SK-N-SH (cell line): ENCODE results near the gene GIT2. TPM values are rescaled to one million over a fixed set of nuclear protein-coding genes. Genes with fewer than 3 reads are reported as not detected.

Experiments
- CTCF ChIA-PET: fragments of 300-600, 350-600 bp; formaldehyde crosslinking; extraction: SDS; loops from one replicate; lab custom pipeline; 2021; lab: Yijun Ruan, JAX
- POLR2A ChIA-PET: fragments of 350-600 bp; sonication (Branson Sonifier 250); formaldehyde crosslinking; extraction: SDS; loops from one replicate; lab custom pipeline; 2020; ENCODE audit warnings: antibody characterized with exemption, inconsistent platforms; lab: Yijun Ruan, JAX
- DNase-seq: peaks from one replicate; pipeline ENCODE4 v3.0.0; 2012
- H2AFZ ChIP-seq: fragments of 200-600 bp; sonication (generic); 2 replicates; pipeline ENCODE4 v1.8.1; 2016; ENCODE audit warnings: antibody characterized with exemption, mild to moderate bottlenecking, low read depth
- H3F3A ChIP-seq: fragments of 200-600 bp; sonication (generic); replicated peaks from 2 replicates; pipeline ENCODE3; 2016; ENCODE audit warnings: antibody characterized with exemption, mild to moderate bottlenecking; ENCODE audit not compliant: insufficient read depth
- H3K27ac ChIP-seq, 2 experiments: fragments of 200-500 bp in 1 of 2; fragments of 200-600 bp in 1 of 2; sonication (Bioruptor generic) in 1 of 2; sonication (generic), shearing (Covaris generic) in 1 of 2; 2 replicates each; pipeline versions ENCODE4 v1.5.1 to v1.6.1; 2014 to 2016; ENCODE audit warnings: low read depth in 2 of 2, inconsistent platforms in 1 of 2, low read length in 1 of 2, mild to moderate bottlenecking in 1 of 2, mixed read lengths in 1 of 2
- H3K27me3 ChIP-seq: fragments of 200-600 bp; sonication (generic), shearing (Covaris generic); 2 replicates; pipeline ENCODE4 v1.6.1; 2016; ENCODE audit warnings: mixed run types; ENCODE audit not compliant: insufficient read depth
- H3K36me3 ChIP-seq, 2 experiments: fragments of 200-500 bp in 1 of 2; fragments of 200-600 bp in 1 of 2; sonication (Bioruptor generic) in 1 of 2; sonication (generic) in 1 of 2; replicated peaks in 1 of 2; 2 replicates each; pipeline versions ENCODE3 to v1.5.1; 2014 to 2016; ENCODE audit warnings: low read length in 1 of 2, mild to moderate bottlenecking in 1 of 2; ENCODE audit not compliant: insufficient read depth in 2 of 2, control insufficient read depth in 1 of 2
- H3K4me1 ChIP-seq, 2 experiments: fragments of 200-500 bp in 1 of 2; fragments of 200-600 bp in 1 of 2; sonication (Bioruptor generic) in 1 of 2; sonication (generic), shearing (Covaris generic) in 1 of 2; 2 replicates each; pipeline versions ENCODE4 v1.5.1 to v1.6.1; 2014 to 2016; ENCODE audit warnings: low read depth in 1 of 2, low read length in 1 of 2, mixed run types in 1 of 2; ENCODE audit not compliant: insufficient read depth in 2 of 2, control insufficient read depth in 1 of 2
- H3K4me2 ChIP-seq: fragments of 200-600 bp; sonication (generic), shearing (Covaris generic); 2 replicates; pipeline ENCODE4 v1.6.1; 2017; ENCODE audit warnings: mixed run types
- H3K4me3 ChIP-seq, 2 experiments: fragments of 200-500 bp in 1 of 2; fragments of 200-600 bp in 1 of 2; sonication (Bioruptor generic) in 1 of 2; sonication (generic), shearing (Covaris generic) in 1 of 2; 2 replicates each; pipeline versions ENCODE4 v1.5.1 to v1.8.1; 2014 to 2016; ENCODE audit warnings: low read depth in 2 of 2, inconsistent platforms in 1 of 2, low read length in 1 of 2, mild to moderate bottlenecking in 1 of 2, mixed read lengths in 1 of 2, moderate library complexity in 1 of 2
- H3K79me2 ChIP-seq: fragments of 200-600 bp; sonication (generic); 2 replicates; pipeline ENCODE4 v1.8.1; 2017; ENCODE audit warnings: mild to moderate bottlenecking; ENCODE audit not compliant: insufficient read depth
- H3K9ac ChIP-seq: fragments of 200-600 bp; sonication (generic); 2 replicates; pipeline ENCODE4 v1.6.1; 2017; ENCODE audit warnings: mixed run types
- H3K9me2 ChIP-seq: fragments of 200-600 bp; sonication (generic); 2 replicates; pipeline ENCODE4 v1.6.1; 2017; ENCODE audit warnings: mixed run types
- H3K9me3 ChIP-seq: fragments of 200-600 bp; sonication (generic); 2 replicates; pipeline ENCODE4 v1.6.1; 2017; ENCODE audit warnings: mixed run types, mild to moderate bottlenecking, moderate library complexity
- H4K20me1 ChIP-seq: fragments of 200-600 bp; sonication (generic); 2 replicates; pipeline ENCODE4 v1.6.1; 2017; ENCODE audit warnings: mild to moderate bottlenecking, mixed run types; ENCODE audit not compliant: insufficient read depth
- CHD2 ChIP-seq: fragments of 150-350 bp; IDR thresholded peaks from 2 replicates; pipeline ENCODE4 v1.6.1; 2018; ENCODE audit warnings: low read length; ENCODE audit not compliant: partially characterized antibody
- CTCF ChIP-seq: fragments of 200-600 bp; sonication (generic); IDR thresholded peaks from 2 replicates; pipeline ENCODE4 v1.6.1; 2017; ENCODE audit warnings: antibody characterized with exemption, mild to moderate bottlenecking, moderate library complexity
- EP300 ChIP-seq, 2 experiments: IDR thresholded peaks; 2 replicates each; pipeline versions ENCODE4 v1.4.0 to v1.6.1; 2012; ENCODE audit warnings: borderline replicate concordance in 1 of 2, low read depth in 1 of 2, low read length in 1 of 2
- FOXM1 ChIP-seq: IDR thresholded peaks from 2 replicates; pipeline ENCODE4 v1.4.0; 2012; ENCODE audit warnings: low read depth, mild to moderate bottlenecking
- GABPA ChIP-seq: IDR thresholded peaks from 2 replicates; pipeline ENCODE4 v1.4.0; 2012; ENCODE audit warnings: low read depth, mild to moderate bottlenecking
- GATA2 ChIP-seq: sonication (generic); formaldehyde crosslinking; IDR thresholded peaks from 2 replicates; pipeline ENCODE4 v1.5.0; 2020; ENCODE audit warnings: mild to moderate bottlenecking, missing genetic modification reagents
- IRF3 ChIP-seq: fragments of 150-350 bp; IDR thresholded peaks from 2 replicates; pipeline ENCODE4 v1.6.1; 2016; ENCODE audit warnings: mild to moderate bottlenecking, low read depth, low read length
- MAX ChIP-seq: IDR thresholded peaks from 2 replicates; pipeline ENCODE4 v1.4.0; 2012; ENCODE audit warnings: low read depth
- MXI1 ChIP-seq: IDR thresholded peaks from 2 replicates; pipeline ENCODE4 v1.6.1; 2012; ENCODE audit warnings: mild to moderate bottlenecking, low read depth, low read length, improper control_type of control experiment
- NFIC ChIP-seq: IDR thresholded peaks from 2 replicates; pipeline ENCODE4 v1.4.0; 2012; ENCODE audit warnings: borderline replicate concordance
- PBX3 ChIP-seq: IDR thresholded peaks from 2 replicates; pipeline ENCODE4; 2012
- RCOR1 ChIP-seq: fragments of 150-350 bp; IDR thresholded peaks from 2 replicates; pipeline ENCODE4 v1.6.1; 2017; ENCODE audit warnings: antibody characterized with exemption, low read length
- TAF1 ChIP-seq: IDR thresholded peaks from 2 replicates; pipeline ENCODE4 v1.6.1; 2012; ENCODE audit warnings: low read depth, mild to moderate bottlenecking, low read length, moderate library complexity, borderline replicate concordance
- TEAD4 ChIP-seq: IDR thresholded peaks from 2 replicates; pipeline ENCODE4 v1.4.0; 2012; ENCODE audit warnings: mild to moderate bottlenecking, borderline replicate concordance; ENCODE audit not compliant: insufficient read depth
- ZBTB33 ChIP-seq: IDR thresholded peaks from 2 replicates; pipeline ENCODE4 v1.4.0; 2012; ENCODE audit warnings: low read depth, borderline replicate concordance
- WGBS: methylation state at CpG from one replicate; pipeline ENCODE4 v1.1.6; 2017; ENCODE audit warnings: low lambda C conversion rate; 5-methylcytosine and 5-hydroxymethylcytosine counted together
- polyA plus RNA-seq, 3 experiments: library from polyadenylated mRNA; depleted of rRNA; stranded (reverse); fragments of >200 nt; gene quantifications; 2 replicates each; pipeline ENCODE4 v1.2.3, GENCODE V29; 2012

Gene GIT2
- polyA plus RNA-seq, 1 of the 3 experiments (the other 2 are of a cell fraction) = 21.2 TPM

GRCh38 chr12:110012659-110013058 is 16.5 kb upstream of the GIT2 start:
- ChIA-PET CTCF (interaction anchor here (0.7 to 1.2 kb wide), 3 partner anchors 8 to 159 kb away, joined by 3 to 4 read pairs (median 3); no protein-coding TSS in a partner anchor), POLR2A (no interaction called here)
- WGBS = 98% methylated on average over 4 of the region's 4 CpGs
- H3K4me3 ChIP-seq = no peak overlapping the region
- no peak overlapping the region for H3K4me2 ChIP-seq
- H3K9me2 ChIP-seq = no peaks in the 10 kb centered on the region
- H3F3A ChIP-seq = peaks cover 3% of the 10 kb centered on the region
- no peak overlapping the region for H3K27ac ChIP-seq
- DNase-seq = no peak
- H3K4me1 ChIP-seq = no peaks in the 10 kb centered on the region
- TF ChIP-seq PBX3 (no peak), CHD2 (no peak), ZBTB33 (no peak), EP300 (IDR thresholded peaks at IDR 0.05; ENCODE audit: borderline replicate concordance in 1 of 2, low read depth in 1 of 2, low read length in 1 of 2) (no peak), GATA2 (no peak), RCOR1 (no peak), NFIC (no peak), MAX (no peak)
- TF ChIP-seq, all 33 proteins: peak for 0
- H3K9me3 ChIP-seq = no peaks in the 10 kb centered on the region
- no peak overlapping the region for H3K9ac ChIP-seq
- H3K79me2 ChIP-seq = peaks cover 48% of the 10 kb centered on the region
- H2AFZ ChIP-seq = no peak overlapping the region
- peaks cover 12 to 22% of the 10 kb centered on the region in 2 experiments for H3K36me3 ChIP-seq
- H3K27me3 ChIP-seq = no peaks in the 10 kb centered on the region
- no peaks in the 10 kb centered on the region; the same call in 1 of the 2 replicates for H4K20me1 ChIP-seq

- Histone ChIP-seq H3K4me1 (no peaks in the 10 kb centered on the region), H4K20me1 (no peaks in the 10 kb centered on the region; the same call in 1 of the 2 replicates), H3K27me3 (no peaks in the 10 kb centered on the region), H2AFZ (no peak overlapping the region), H3K9me3 (no peaks in the 10 kb centered on the region), H3K9me2 (no peaks in the 10 kb centered on the region), H3K79me2 (peaks cover 53% of the 10 kb centered on the region), H3K36me3 (peaks cover 12 to 17% of the 10 kb centered on the region in 2 experiments), H3K4me3 (no peak overlapping the region), H3F3A (peaks cover under 1% of the 10 kb centered on the region), H3K9ac (no peak overlapping the region), H3K4me2 (no peak overlapping the region), H3K27ac (no peak overlapping the region)
- TF ChIP-seq MXI1 = no peak
- no peak for TF ChIP-seq FOXM1
- TF ChIP-seq IRF3 = no peak
- no peak for TF ChIP-seq ZBTB33
- no peak for TF ChIP-seq GABPA
- no peak for TF ChIP-seq CTCF
- TF ChIP-seq TEAD4 = no peak
- TF ChIP-seq TAF1 = no peak
- 90% methylated on average over 6 of the region's 6 CpGs for WGBS
- CTCF ChIA-PET = interaction anchor here (1.1 to 2.3 kb wide), 3 partner anchors 9 to 18 kb away, joined by 3 to 10 read pairs (median 3); no protein-coding TSS in a partner anchor
- POLR2A ChIA-PET = no interaction called here
- no peak for DNase-seq
Measured at GRCh38 chr12:110012137-110012536, 16.0 kb upstream of the GIT2 start.
